OCI-LY1 (cell line): Measurements from ENCODE around the gene ST3GAL4.

Experiments used
- EZH2 ChIP-seq: fragments of 200-600 bp; sonication (generic), shearing (Covaris generic); IDR thresholded peaks from 2 replicates; pipeline ENCODE4 v1.8.0; 2017; ENCODE audit warnings: borderline replicate concordance, mixed run types, mild to moderate bottlenecking, antibody characterized with exemption, low read length, moderate library complexity, mixed read lengths
- TF ChIP-seq, protein P1 (sequence below): fragments of 200-600 bp; sonication (generic), shearing (Covaris generic); IDR thresholded peaks from 2 replicates; pipeline ENCODE4 v1.5.1; 2017; ENCODE audit warnings: mild to moderate bottlenecking, antibody characterized with exemption, low read length, moderate library complexity, mixed read lengths

DNA sequence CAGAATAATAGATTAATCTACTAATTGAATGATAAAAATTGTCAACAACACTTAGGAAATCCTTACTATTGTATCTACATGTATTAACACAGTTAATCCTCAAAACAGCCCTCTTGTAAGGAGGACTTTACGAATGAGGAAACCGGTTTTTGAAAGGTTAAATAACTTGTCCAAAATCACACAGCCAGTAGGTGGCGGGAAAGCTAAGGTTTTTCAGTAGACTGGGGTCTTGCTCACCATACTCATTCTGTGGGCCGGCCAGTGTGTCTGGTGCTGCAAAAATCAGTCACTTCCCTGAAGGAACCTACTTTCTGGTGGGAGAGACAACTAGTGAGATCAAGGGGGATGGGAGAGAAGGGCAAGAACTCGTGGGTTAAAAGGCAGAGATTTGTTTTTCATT is 47.8 kb upstream of the ST3GAL4 start:
- TF ChIP-seq, protein P1, sequence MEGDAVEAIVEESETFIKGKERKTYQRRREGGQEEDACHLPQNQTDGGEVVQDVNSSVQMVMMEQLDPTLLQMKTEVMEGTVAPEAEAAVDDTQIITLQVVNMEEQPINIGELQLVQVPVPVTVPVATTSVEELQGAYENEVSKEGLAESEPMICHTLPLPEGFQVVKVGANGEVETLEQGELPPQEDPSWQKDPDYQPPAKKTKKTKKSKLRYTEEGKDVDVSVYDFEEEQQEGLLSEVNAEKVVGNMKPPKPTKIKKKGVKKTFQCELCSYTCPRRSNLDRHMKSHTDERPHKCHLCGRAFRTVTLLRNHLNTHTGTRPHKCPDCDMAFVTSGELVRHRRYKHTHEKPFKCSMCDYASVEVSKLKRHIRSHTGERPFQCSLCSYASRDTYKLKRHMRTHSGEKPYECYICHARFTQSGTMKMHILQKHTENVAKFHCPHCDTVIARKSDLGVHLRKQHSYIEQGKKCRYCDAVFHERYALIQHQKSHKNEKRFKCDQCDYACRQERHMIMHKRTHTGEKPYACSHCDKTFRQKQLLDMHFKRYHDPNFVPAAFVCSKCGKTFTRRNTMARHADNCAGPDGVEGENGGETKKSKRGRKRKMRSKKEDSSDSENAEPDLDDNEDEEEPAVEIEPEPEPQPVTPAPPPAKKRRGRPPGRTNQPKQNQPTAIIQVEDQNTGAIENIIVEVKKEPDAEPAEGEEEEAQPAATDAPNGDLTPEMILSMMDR: peak; percentile 38; the same call in 1 of the 2 replicates
- no peak for TF ChIP-seq EZH2
